ENCODE results near the gene KCNS3.

Gene KCNS3

GRCh38 chr2:17958466-17959092, 80.1 kb downstream of the KCNS3 start:
- H3K27ac ChIP-seq: no peak overlapping the region
- no peak overlapping the region for H3K4me3 ChIP-seq (ENCODE audit: low read depth in 1 of 2, low read length in 1 of 2)
- no peak for TF ChIP-seq CTCF (IDR thresholded peaks at IDR 0.05)
- H3K27me3 ChIP-seq: no peaks in the 10 kb centered on the region
- no peaks in the 10 kb centered on the region for H3K4me1 ChIP-seq (ENCODE audit: control insufficient read depth in 1 of 2, insufficient read depth in 1 of 2, low read depth in 1 of 2, low read length in 1 of 2)
- H3K36me3 ChIP-seq: no peaks in the 10 kb centered on the region
- H3K9me3 ChIP-seq: no peaks in the 10 kb centered on the region

- no peaks in the 10 kb centered on the region for H3K9me3 ChIP-seq
- no peak overlapping the region for H3K27ac ChIP-seq
- no peak for TF ChIP-seq CTCF (IDR thresholded peaks at IDR 0.05)
- no peak overlapping the region for H3K4me3 ChIP-seq (ENCODE audit: low read depth in 1 of 2, low read length in 1 of 2)
- H3K4me1 ChIP-seq (ENCODE audit: control insufficient read depth in 1 of 2, insufficient read depth in 1 of 2, low read depth in 1 of 2, low read length in 1 of 2): no peaks in the 10 kb centered on the region
- H3K27me3 ChIP-seq: no peaks in the 10 kb centered on the region
- H3K36me3 ChIP-seq: no peaks in the 10 kb centered on the region
Measured at GRCh38 chr2:17959356-17959755, 80.9 kb downstream of the KCNS3 start.

GRCh38 chr2:17959833-17960232, 81.4 kb downstream of the KCNS3 start:
- no peak overlapping the region for H3K27ac ChIP-seq

GRCh38 chr2:17960925-17961324, 82.5 kb downstream of the KCNS3 start:
- H3K27ac ChIP-seq: no peak overlapping the region
- H3K4me1 ChIP-seq (ENCODE audit: control insufficient read depth in 1 of 2, insufficient read depth in 1 of 2, low read depth in 1 of 2, low read length in 1 of 2): no peaks in the 10 kb centered on the region
- H3K27me3 ChIP-seq: no peaks in the 10 kb centered on the region
- TF ChIP-seq CTCF (IDR thresholded peaks at IDR 0.05): no peak
- no peaks in the 10 kb centered on the region for H3K9me3 ChIP-seq
- no peak overlapping the region for H3K4me3 ChIP-seq (ENCODE audit: low read depth in 1 of 2, low read length in 1 of 2)
- H3K36me3 ChIP-seq: no peaks in the 10 kb centered on the region

More at GRCh38 chr2:17959833-17960232, 81.4 kb downstream of the KCNS3 start:
- H3K9me3 ChIP-seq: no peaks in the 10 kb centered on the region
- no peaks in the 10 kb centered on the region for H3K27me3 ChIP-seq
- H3K36me3 ChIP-seq: no peaks in the 10 kb centered on the region
- no peaks in the 10 kb centered on the region for H3K4me1 ChIP-seq (ENCODE audit: control insufficient read depth in 1 of 2, insufficient read depth in 1 of 2, low read depth in 1 of 2, low read length in 1 of 2)
- TF ChIP-seq CTCF (IDR thresholded peaks at IDR 0.05): no peak
- no peak overlapping the region for H3K4me3 ChIP-seq (ENCODE audit: low read depth in 1 of 2, low read length in 1 of 2)

- Histone ChIP-seq H3K9me3 (no peaks in the 10 kb centered on the region), H3K4me3 (ENCODE audit: low read depth in 1 of 2, low read length in 1 of 2) (no peak overlapping the region), H3K4me1 (ENCODE audit: control insufficient read depth in 1 of 2, insufficient read depth in 1 of 2, low read depth in 1 of 2, low read length in 1 of 2) (no peaks in the 10 kb centered on the region), H3K27ac (no peak overlapping the region), H3K27me3 (no peaks in the 10 kb centered on the region), H3K36me3 (no peaks in the 10 kb centered on the region)
- no peak for TF ChIP-seq CTCF (IDR thresholded peaks at IDR 0.05)
Measured at GRCh38 chr2:17961789-17962188, 83.3 kb downstream of the KCNS3 start.

Measured in neutrophil (primary cell).